SU-DHL-6 (cell line): Measurements from ENCODE around the gene MAP3K20.

Experiments used
- H2AFZ ChIP-seq: fragments of 200-600 bp; sonication (generic); 2 replicates; pipeline ENCODE4 v1.6.1; 2014; ENCODE audit warnings: low read depth, mild to moderate bottlenecking, moderate library complexity, mixed read lengths, antibody characterized with exemption, low read length; ENCODE audit not compliant: severe bottlenecking
- H3F3A ChIP-seq: fragments of 200-600 bp; shearing (Covaris generic); 2 replicates; pipeline ENCODE4 v1.6.0; 2016; ENCODE audit warnings: antibody characterized with exemption, mild to moderate bottlenecking; ENCODE audit not compliant: insufficient read depth
- H3K27ac ChIP-seq: fragments of 200-600 bp; sonication (generic); 2 replicates; pipeline ENCODE4 v1.5.1; 2016; ENCODE audit warnings: low read depth, mild to moderate bottlenecking, low read length, moderate library complexity, mixed read lengths
- H3K27me3 ChIP-seq: fragments of 200-600 bp; sonication (generic), shearing (Covaris generic); 2 replicates; pipeline ENCODE4 v1.6.0; 2014; ENCODE audit warnings: mild to moderate bottlenecking, low read length
- H3K36me3 ChIP-seq: fragments of 200-600 bp; sonication (generic); 2 replicates; pipeline ENCODE4 v1.6.1; 2014; ENCODE audit warnings: mild to moderate bottlenecking, low read length, mixed read lengths
- H3K4me2 ChIP-seq: fragments of 300-600, 200-600 bp; shearing (Covaris generic), sonication (generic); 2 replicates; pipeline ENCODE4 v1.6.0; 2014; ENCODE audit warnings: low read length, low read depth, mild to moderate bottlenecking; ENCODE audit not compliant: poor library complexity, severe bottlenecking
- H3K4me3 ChIP-seq: fragments of 200-600 bp; sonication (generic); 2 replicates; pipeline ENCODE4 v1.5.1; 2014; ENCODE audit warnings: antibody characterized with exemption, low read length, mild to moderate bottlenecking, mixed read lengths; ENCODE audit not compliant: insufficient read depth, poor library complexity, severe bottlenecking
- H3K79me2 ChIP-seq: fragments of 200-600 bp; sonication (generic); 2 replicates; pipeline ENCODE4 v1.6.1; 2014; ENCODE audit warnings: mild to moderate bottlenecking, low read length, moderate library complexity; ENCODE audit not compliant: insufficient read depth
- H3K9ac ChIP-seq: fragments of 200-600 bp; sonication (generic); 2 replicates; pipeline ENCODE4 v1.7.0; 2014; ENCODE audit warnings: mild to moderate bottlenecking, low read length
- H3K9me2 ChIP-seq: fragments of 200-600 bp; sonication (generic); replicated peaks from 2 replicates; pipeline ENCODE4 v1.6.1; 2014; ENCODE audit warnings: low read length; ENCODE audit not compliant: insufficient read depth
- H3K9me3 ChIP-seq: fragments of 200-600 bp; sonication (generic); 2 replicates; pipeline ENCODE4 v1.6.1; 2014; ENCODE audit warnings: low read length, mixed read lengths; ENCODE audit not compliant: insufficient read depth
- H4K20me1 ChIP-seq: fragments of 200-600 bp; sonication (generic); 2 replicates; pipeline ENCODE4 v1.6.1; 2014; ENCODE audit warnings: low read depth, mild to moderate bottlenecking, antibody characterized with exemption, low read length, moderate library complexity, mixed read lengths
- EZH2phosphoT487 ChIP-seq: fragments of 200-600 bp; sonication (generic), shearing (Covaris generic); conservative IDR thresholded peaks from 2 replicates; pipeline ENCODE4 v1.6.1; 2018; ENCODE audit warnings: mild to moderate bottlenecking, antibody characterized with exemption, low read length, moderate library complexity, mixed read lengths
- TF ChIP-seq, protein P1 (sequence below): fragments of 200-600 bp; sonication (generic); IDR thresholded peaks from one replicate; pipeline ENCODE4 v1.5.1; 2017; ENCODE audit warnings: antibody characterized with exemption, mild to moderate bottlenecking, low read length, moderate library complexity; ENCODE audit not compliant: insufficient read depth, poor library complexity, severe bottlenecking

The MAP3K20 gene

DNA sequence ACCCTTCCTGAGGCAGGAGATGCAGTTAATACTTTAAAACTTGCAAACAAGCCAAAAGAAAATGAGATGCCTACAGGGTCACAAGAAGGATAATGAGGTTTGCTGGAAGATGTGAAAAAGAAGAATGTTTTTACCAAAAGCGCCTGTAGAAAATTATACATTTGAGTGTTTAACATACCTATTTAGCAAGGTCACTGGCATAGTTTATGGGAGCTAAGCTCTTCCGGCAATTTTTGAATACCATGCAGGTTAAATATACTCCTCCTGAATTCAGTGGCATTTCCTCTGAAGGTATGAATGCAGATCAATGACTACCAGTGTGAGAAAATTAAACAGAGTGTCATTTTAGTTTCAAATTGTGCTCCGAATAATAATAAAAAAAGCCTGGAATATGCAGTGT is 21.2 kb upstream of the MAP3K20 start:
- Histone ChIP-seq H3K79me2 (no peaks in the 10 kb centered on the region), H3K27ac (no peak overlapping the region), H3K9ac (no peak overlapping the region), H3K9me2 (no peaks in the 10 kb centered on the region; the same call in 1 of the 2 replicates), H3K9me3 (no peaks in the 10 kb centered on the region), H3K4me2 (no peak overlapping the region), H3K36me3 (no peaks in the 10 kb centered on the region), H3K4me3 (no peak overlapping the region), H3K27me3 (no peaks in the 10 kb centered on the region), H3F3A (no peaks in the 10 kb centered on the region), H4K20me1 (no peaks in the 10 kb centered on the region), H2AFZ (no peak overlapping the region)
- TF ChIP-seq EZH2phosphoT487 = no peak
- TF ChIP-seq, protein P1, sequence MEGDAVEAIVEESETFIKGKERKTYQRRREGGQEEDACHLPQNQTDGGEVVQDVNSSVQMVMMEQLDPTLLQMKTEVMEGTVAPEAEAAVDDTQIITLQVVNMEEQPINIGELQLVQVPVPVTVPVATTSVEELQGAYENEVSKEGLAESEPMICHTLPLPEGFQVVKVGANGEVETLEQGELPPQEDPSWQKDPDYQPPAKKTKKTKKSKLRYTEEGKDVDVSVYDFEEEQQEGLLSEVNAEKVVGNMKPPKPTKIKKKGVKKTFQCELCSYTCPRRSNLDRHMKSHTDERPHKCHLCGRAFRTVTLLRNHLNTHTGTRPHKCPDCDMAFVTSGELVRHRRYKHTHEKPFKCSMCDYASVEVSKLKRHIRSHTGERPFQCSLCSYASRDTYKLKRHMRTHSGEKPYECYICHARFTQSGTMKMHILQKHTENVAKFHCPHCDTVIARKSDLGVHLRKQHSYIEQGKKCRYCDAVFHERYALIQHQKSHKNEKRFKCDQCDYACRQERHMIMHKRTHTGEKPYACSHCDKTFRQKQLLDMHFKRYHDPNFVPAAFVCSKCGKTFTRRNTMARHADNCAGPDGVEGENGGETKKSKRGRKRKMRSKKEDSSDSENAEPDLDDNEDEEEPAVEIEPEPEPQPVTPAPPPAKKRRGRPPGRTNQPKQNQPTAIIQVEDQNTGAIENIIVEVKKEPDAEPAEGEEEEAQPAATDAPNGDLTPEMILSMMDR = no peak

DNA sequence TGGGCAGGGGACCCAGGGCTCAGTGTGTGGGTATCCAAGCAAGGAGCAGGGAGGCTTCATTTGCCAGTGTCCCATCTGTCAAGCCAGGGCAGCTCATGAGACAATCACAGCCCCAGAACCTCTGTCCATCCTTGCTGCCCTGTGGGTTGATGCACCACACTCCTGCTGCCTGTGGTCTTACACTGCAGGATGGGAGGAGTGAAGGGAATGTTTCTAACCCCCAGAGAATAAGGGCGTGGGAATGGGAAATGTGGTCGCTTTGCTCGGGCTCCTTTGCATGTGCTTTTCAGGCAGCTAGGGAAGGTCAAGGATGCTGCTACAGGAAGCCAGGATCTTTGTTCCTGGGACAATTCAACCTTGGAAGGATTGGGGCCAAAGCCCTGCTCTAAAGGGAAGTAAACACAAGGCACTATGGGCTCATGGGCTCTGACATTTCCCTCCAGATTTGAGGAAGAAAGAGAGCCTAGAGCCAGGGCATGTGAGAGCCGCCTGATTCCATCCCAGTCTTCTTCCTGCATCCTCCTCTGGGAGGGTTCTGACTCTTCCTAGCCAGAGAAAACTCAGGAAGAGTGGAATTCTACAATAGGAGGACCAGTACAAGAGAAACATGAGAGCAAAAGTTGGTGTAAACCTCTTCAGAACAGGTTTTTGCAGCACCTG is 18.8 kb upstream of the MAP3K20 start:
- H3K9me2 ChIP-seq = no peaks in the 10 kb centered on the region; the same call in 1 of the 2 replicates
- H2AFZ ChIP-seq = no peak overlapping the region
- H3K9ac ChIP-seq = no peak overlapping the region
- no peaks in the 10 kb centered on the region for H3K27me3 ChIP-seq
- H3K27ac ChIP-seq = no peak overlapping the region
- H3K9me3 ChIP-seq = no peaks in the 10 kb centered on the region
- H3K4me3 ChIP-seq = no peak overlapping the region
- no peaks in the 10 kb centered on the region for H3F3A ChIP-seq
- no peaks in the 10 kb centered on the region for H3K79me2 ChIP-seq
- H3K36me3 ChIP-seq = no peaks in the 10 kb centered on the region
- no peaks in the 10 kb centered on the region for H4K20me1 ChIP-seq
- no peak overlapping the region for H3K4me2 ChIP-seq
- TF ChIP-seq EZH2phosphoT487 = no peak
- TF ChIP-seq, protein P1 = no peak

DNA sequence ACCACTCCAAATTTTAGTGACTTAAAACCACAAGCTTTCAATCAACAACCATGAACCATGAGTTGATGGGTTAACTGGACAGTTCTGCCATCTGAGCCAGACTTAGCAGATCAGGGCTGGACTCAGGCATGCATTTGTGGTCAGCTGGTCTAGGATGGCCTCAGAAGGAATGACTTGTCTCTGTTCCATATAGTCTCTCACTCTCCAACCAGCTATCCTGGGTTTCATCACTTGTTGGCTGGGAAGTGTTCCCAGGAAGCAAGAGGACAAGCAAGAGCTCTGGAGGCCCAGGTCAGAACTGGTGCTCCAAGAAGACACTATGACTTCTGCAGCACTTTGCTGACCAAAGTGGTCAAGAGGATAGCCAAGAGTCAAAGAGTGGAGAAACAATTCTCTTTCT is 17.5 kb upstream of the MAP3K20 start:
- Histone ChIP-seq H3K9me2 (no peaks in the 10 kb centered on the region), H3K4me2 (no peak overlapping the region), H3K27me3 (no peaks in the 10 kb centered on the region), H2AFZ (no peak overlapping the region), H3K9me3 (no peaks in the 10 kb centered on the region), H3K27ac (no peak overlapping the region), H4K20me1 (no peaks in the 10 kb centered on the region), H3K79me2 (no peaks in the 10 kb centered on the region), H3K9ac (no peak overlapping the region), H3F3A (no peaks in the 10 kb centered on the region), H3K36me3 (no peaks in the 10 kb centered on the region), H3K4me3 (no peak overlapping the region)
- TF ChIP-seq EZH2phosphoT487 = no peak
- TF ChIP-seq, protein P1 = no peak
